GM12891 (cell line): ENCODE results near the gene SMARCA4.

ENCODE experiments used
- PAX5 ChIP-seq: IDR thresholded peaks from 2 replicates; pipeline ENCODE4 v1.6.1; 2011; ENCODE audit warnings: low read length, moderate library complexity, mild to moderate bottlenecking; ENCODE audit not compliant: insufficient read depth, severe bottlenecking
- POLR2A ChIP-seq: IDR thresholded peaks from 2 replicates; pipeline ENCODE4 v1.6.1; 2011; ENCODE audit warnings: low read depth, low read length, control low read depth
- POLR2AphosphoS5 ChIP-seq: IDR thresholded peaks from 2 replicates; pipeline ENCODE4 v1.6.1; 2011; ENCODE audit warnings: low read depth, low read length, control low read depth
- POU2F2 ChIP-seq: IDR thresholded peaks from 2 replicates; pipeline ENCODE4 v1.6.1; 2011; ENCODE audit warnings: low read depth, mild to moderate bottlenecking, control low read depth, low read length, moderate library complexity
- SPI1 ChIP-seq: IDR thresholded peaks from 2 replicates; pipeline ENCODE4 v1.6.1; 2011; ENCODE audit warnings: low read depth, low read length, control low read depth
- TAF1 ChIP-seq: IDR thresholded peaks from 2 replicates; pipeline ENCODE4 v1.6.1; 2011; ENCODE audit warnings: low read depth, low read length, control low read depth

GRCh38 chr19:11089254-11090013 lies 128.6 kb downstream of the SMARCA4 start, which contains the start of gene LDLR:
- TF ChIP-seq POLR2AphosphoS5 (peak; percentile 78), SPI1 (no peak), TAF1 (peak; percentile 55; the same call in 1 of the 2 replicates), POLR2A (peak; percentile 80), PAX5 (no peak), POU2F2 (peak; percentile 73; the same call in 1 of the 2 replicates)
